ENCODE measurements around the gene ARL14EP.

ARL14EP gene

DNA sequence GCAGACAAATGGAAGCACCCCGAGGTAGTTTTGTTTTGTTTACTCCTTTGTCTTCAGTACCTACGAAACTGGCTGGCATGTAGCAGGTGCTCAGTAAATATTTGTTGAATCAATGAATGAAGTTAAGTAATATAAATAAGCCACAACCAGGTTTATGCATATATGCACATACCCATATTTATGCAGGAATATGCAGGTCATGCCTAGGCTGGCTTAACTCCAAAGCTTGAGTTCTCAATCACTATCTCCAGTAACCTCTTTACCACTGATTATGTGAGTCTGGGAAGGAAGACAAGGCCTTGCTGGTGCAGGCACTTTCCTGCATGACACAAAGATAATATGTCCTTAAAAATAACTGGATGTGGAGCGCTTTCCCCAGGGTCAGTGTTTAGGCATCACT is 27.5 kb downstream of the ARL14EP start:
- H3K36me3 Mint-ChIP-seq = no peaks in the 10 kb centered on the region
- no peak overlapping the region for H3K4me3 Mint-ChIP-seq
- no peak for ATAC-seq
- H3K27me3 Mint-ChIP-seq = peaks cover 22% of the 10 kb centered on the region
- H3K27ac Mint-ChIP-seq = no peak overlapping the region
- H3K4me1 Mint-ChIP-seq = peaks cover 9% of the 10 kb centered on the region
- H3K9me3 Mint-ChIP-seq = no peaks in the 10 kb centered on the region

GRCh38 chr11:30351061-30351460 is 28.2 kb downstream of the ARL14EP start:
- peaks cover 2% of the 10 kb centered on the region for H3K4me1 Mint-ChIP-seq
- ATAC-seq = no peak
- H3K4me3 Mint-ChIP-seq = no peak overlapping the region
- peaks cover 22% of the 10 kb centered on the region for H3K27me3 Mint-ChIP-seq
- no peaks in the 10 kb centered on the region for H3K36me3 Mint-ChIP-seq
- H3K27ac Mint-ChIP-seq = no peak overlapping the region
- no peaks in the 10 kb centered on the region for H3K9me3 Mint-ChIP-seq

DNA sequence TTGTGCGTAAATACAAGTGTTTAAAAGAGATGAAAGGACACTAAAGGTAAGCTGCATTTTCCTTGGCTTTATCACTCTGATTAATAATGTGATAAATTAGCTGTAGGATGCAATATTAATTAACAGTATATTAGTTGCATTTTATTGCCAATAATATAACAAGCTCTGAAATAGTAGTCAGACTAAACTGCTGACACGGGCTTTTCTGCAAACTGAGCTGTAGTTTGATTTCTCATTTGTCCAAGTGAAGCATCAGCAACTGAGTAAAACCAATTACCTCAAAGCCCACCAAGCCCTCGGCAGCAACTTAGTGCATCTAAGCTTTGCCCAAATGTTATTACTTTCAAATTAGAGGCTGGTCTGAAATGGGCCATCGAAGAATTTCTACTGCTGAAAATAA is 33.5 kb downstream of the ARL14EP start:
- Mint-ChIP-seq H3K27ac (no peak overlapping the region), H3K36me3 (no peaks in the 10 kb centered on the region), H3K27me3 (peaks cover 39% of the 10 kb centered on the region), H3K4me1 (no peaks in the 10 kb centered on the region), H3K4me3 (no peak overlapping the region), H3K9me3 (no peaks in the 10 kb centered on the region)
- no peak for ATAC-seq

GRCh38 chr11:30357872-30358271 is 35.0 kb downstream of the ARL14EP start:
- no peak for ATAC-seq
- peaks cover 3% of the 10 kb centered on the region for H3K9me3 Mint-ChIP-seq
- no peak overlapping the region for H3K4me3 Mint-ChIP-seq
- peaks cover 25% of the 10 kb centered on the region for H3K27me3 Mint-ChIP-seq
- H3K4me1 Mint-ChIP-seq = no peaks in the 10 kb centered on the region
- no peak overlapping the region for H3K27ac Mint-ChIP-seq
- H3K36me3 Mint-ChIP-seq = no peaks in the 10 kb centered on the region

- Mint-ChIP-seq H3K9me3 (peaks cover 3% of the 10 kb centered on the region), H3K27me3 (peaks cover 24% of the 10 kb centered on the region), H3K4me3 (no peak overlapping the region), H3K4me1 (no peaks in the 10 kb centered on the region), H3K27ac (no peak overlapping the region), H3K36me3 (no peaks in the 10 kb centered on the region)
- no peak for ATAC-seq
These were observed 35.6 kb downstream of the ARL14EP start for GRCh38 chr11:30358536-30358935.

- no peak for ATAC-seq
- peaks cover 3% of the 10 kb centered on the region for H3K9me3 Mint-ChIP-seq
- peaks cover 24% of the 10 kb centered on the region for H3K27me3 Mint-ChIP-seq
- no peaks in the 10 kb centered on the region for H3K4me1 Mint-ChIP-seq
- no peak overlapping the region for H3K4me3 Mint-ChIP-seq
- no peak overlapping the region for H3K27ac Mint-ChIP-seq
- H3K36me3 Mint-ChIP-seq = no peaks in the 10 kb centered on the region
These were observed 37.8 kb downstream of the ARL14EP start for GRCh38 chr11:30360741-30361140.

- Mint-ChIP-seq H3K27me3 (peaks cover 7% of the 10 kb centered on the region), H3K27ac (no peak overlapping the region), H3K4me1 (no peaks in the 10 kb centered on the region), H3K9me3 (peaks cover 6% of the 10 kb centered on the region), H3K4me3 (no peak overlapping the region), H3K36me3 (peaks cover 2% of the 10 kb centered on the region)
- ATAC-seq = no peak
These were observed 41.4 kb downstream of the ARL14EP start for GRCh38 chr11:30364139-30364836.

DNA sequence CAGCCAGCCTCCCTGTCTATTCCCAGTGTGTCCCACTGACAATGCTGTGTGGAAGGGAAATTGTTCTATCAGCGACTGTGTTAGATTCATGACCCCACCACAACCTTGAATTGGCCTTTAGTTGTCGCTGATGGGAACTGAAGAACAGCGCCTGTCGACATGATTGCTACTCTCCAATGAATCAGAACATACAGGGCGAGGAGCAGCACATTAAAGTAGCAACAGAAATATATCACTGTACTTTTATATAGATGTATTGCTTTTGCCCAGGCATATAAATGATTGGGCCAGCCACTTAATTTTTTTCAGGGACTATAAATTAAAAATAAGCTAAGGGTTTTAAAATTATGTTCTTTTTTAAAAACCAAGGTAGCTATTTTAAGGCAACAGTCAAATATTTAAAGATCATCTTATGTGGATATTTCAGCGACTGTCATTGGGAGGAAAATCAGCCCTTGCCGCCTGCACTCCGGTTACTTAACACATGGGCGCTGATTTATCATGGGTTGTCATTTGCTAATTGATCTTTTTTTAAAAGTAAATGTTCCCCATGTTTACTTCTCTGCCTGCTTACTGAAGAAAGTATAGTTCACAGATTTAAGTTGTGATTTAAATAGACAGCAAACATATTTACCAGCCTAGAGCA is 42.1 kb downstream of the ARL14EP start:
- peaks cover 10% of the 10 kb centered on the region for H3K27me3 Mint-ChIP-seq
- H3K9me3 Mint-ChIP-seq = peaks cover 9% of the 10 kb centered on the region
- no peak overlapping the region for H3K27ac Mint-ChIP-seq
- no peak for ATAC-seq
- H3K4me3 Mint-ChIP-seq = no peak overlapping the region
- H3K36me3 Mint-ChIP-seq = peaks cover 7% of the 10 kb centered on the region
- no peaks in the 10 kb centered on the region for H3K4me1 Mint-ChIP-seq

DNA sequence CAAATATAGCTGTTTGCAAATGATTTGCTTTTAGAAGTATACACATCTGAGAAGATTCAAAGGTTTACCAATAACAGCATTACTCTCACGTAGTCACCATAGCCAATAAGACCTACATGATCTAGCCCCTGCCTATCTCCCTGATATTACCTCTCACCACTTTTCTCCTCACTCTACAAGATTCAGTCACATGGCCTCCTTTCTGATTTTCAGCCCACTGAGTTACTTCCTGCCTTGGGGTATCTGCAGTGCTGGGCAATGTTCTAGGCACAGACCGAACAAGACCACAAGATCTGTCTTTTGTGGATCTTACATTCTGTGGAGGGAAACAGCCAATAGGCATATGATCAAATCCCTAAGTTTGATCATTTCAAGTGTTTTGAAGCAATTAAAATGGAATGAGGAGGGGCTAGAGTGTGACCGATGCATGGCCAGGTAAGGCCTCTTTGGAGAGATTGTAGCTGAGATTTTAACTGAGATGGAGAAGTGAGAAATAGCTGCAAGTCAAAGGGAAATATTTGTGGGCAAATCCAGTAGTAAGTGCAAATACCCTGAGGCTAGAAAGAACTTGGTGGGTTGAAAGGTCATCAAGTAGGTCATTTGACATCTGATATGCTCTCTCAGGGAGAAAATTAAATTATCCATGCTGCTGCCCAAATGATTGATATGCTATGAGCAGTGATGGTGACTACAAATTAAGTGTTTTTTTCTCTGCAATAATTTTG is 43.1 kb downstream of the ARL14EP start:
- Mint-ChIP-seq H3K4me3 (no peak overlapping the region), H3K27me3 (peaks cover 10% of the 10 kb centered on the region), H3K27ac (no peak overlapping the region), H3K36me3 (peaks cover 7% of the 10 kb centered on the region), H3K9me3 (peaks cover 9% of the 10 kb centered on the region), H3K4me1 (no peaks in the 10 kb centered on the region)
- ATAC-seq = peak; percentile 55

- no peak for ATAC-seq
- peaks cover 24% of the 10 kb centered on the region for H3K27me3 Mint-ChIP-seq
- H3K4me1 Mint-ChIP-seq = no peaks in the 10 kb centered on the region
- peaks cover 7% of the 10 kb centered on the region for H3K36me3 Mint-ChIP-seq
- no peak overlapping the region for H3K27ac Mint-ChIP-seq
- H3K4me3 Mint-ChIP-seq = no peak overlapping the region
- peaks cover 6% of the 10 kb centered on the region for H3K9me3 Mint-ChIP-seq
These were observed 45.5 kb downstream of the ARL14EP start for GRCh38 chr11:30368394-30368793.

GRCh38 chr11:30370164-30370563 is 47.3 kb downstream of the ARL14EP start:
- Mint-ChIP-seq H3K4me1 (no peaks in the 10 kb centered on the region), H3K9me3 (peaks cover 6% of the 10 kb centered on the region), H3K4me3 (no peak overlapping the region), H3K36me3 (peaks cover 7% of the 10 kb centered on the region), H3K27ac (no peak overlapping the region), H3K27me3 (peaks cover 24% of the 10 kb centered on the region)
- ATAC-seq = no peak

- peaks cover 2% of the 10 kb centered on the region for H3K27me3 Mint-ChIP-seq
These were observed 54.4 kb downstream of the ARL14EP start for GRCh38 chr11:30377347-30377746.

DNA sequence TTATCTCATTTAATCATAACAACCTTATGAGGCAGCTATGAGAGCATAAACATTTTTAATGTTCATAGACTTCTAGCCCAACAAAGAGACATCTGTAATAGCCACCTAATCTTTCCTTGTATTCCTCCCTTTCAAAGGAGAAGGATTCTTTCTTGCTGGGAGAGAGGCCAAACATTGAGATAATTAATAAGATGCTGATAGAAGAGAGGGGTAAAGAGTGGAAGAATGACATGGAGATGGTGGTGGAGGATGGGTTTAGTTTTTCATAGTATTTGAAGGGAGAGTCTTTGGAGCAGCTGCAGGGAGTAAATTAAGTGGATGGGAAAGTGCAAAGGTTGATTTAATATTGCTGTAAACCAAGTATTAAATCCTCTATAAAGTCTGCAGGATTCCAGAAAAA is 57.9 kb downstream of the ARL14EP start:
- Mint-ChIP-seq H3K36me3 (no peaks in the 10 kb centered on the region), H3K4me3 (no peak overlapping the region), H3K27ac (no peak overlapping the region), H3K27me3 (no peaks in the 10 kb centered on the region), H3K9me3 (no peaks in the 10 kb centered on the region), H3K4me1 (no peaks in the 10 kb centered on the region)
- ATAC-seq = no peak

More at GRCh38 chr11:30377347-30377746, 54.4 kb downstream of the ARL14EP start:
- no peak overlapping the region for H3K27ac Mint-ChIP-seq
- H3K9me3 Mint-ChIP-seq = no peaks in the 10 kb centered on the region
- H3K4me1 Mint-ChIP-seq = no peaks in the 10 kb centered on the region
- no peaks in the 10 kb centered on the region for H3K36me3 Mint-ChIP-seq
- H3K4me3 Mint-ChIP-seq = no peak overlapping the region
- peak; percentile 18 for ATAC-seq

DNA sequence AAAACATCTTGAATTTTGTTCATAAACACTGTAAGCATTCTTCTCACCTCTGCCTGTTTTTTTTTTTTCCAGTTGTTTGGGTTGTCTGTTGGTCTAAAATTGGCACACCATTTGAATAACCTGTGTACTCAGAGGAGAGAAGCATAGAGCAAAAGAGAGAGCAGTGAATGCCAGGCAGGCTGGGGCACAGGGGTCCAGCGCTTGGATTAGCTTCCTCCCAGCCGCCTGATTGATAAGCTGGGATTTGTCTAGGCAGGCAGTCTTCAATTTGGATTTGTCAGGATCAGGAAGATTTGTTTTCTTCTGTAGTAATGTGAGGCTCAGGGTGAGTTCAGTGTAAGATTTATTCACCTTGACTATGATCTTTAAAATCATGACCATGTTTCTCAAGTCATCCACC is 59.0 kb downstream of the ARL14EP start:
- no peaks in the 10 kb centered on the region for H3K27me3 Mint-ChIP-seq
- H3K4me3 Mint-ChIP-seq = no peak overlapping the region
- H3K27ac Mint-ChIP-seq = no peak overlapping the region
- no peaks in the 10 kb centered on the region for H3K9me3 Mint-ChIP-seq
- ATAC-seq = no peak
- H3K4me1 Mint-ChIP-seq = no peaks in the 10 kb centered on the region
- H3K36me3 Mint-ChIP-seq = no peaks in the 10 kb centered on the region

Measured in stimulated activated memory B cell treated with anti-CD40 and anti-IgM and Interleukin-4, amounts not matched to agents 10 μg/mL and 1 μg/mL and 100 μg/mL, for 72 hours (primary cell).